ENCODE data around the gene RASGRF1.

GRCh38 chr15:78974272-78974918 is 116.2 kb downstream of the RASGRF1 start:
- TF ChIP-seq YY1 (IDR thresholded peaks at IDR 0.05; ENCODE audit: insufficient read depth, insufficient read length) (no peak), ZNF274 (IDR thresholded peaks at IDR 0.05; ENCODE audit: low read depth, low read length) (no peak)

Data from NT2/D1 (cell line).